ENCODE measurements around the gene NPM3.

The NPM3 gene

GRCh38 chr10:101777619-101778145, 5.6 kb downstream of the NPM3 start:
- Histone ChIP-seq H3K9me3 (no peaks in the 10 kb centered on the region), H3K4me3 (ENCODE audit: low read depth, low read length) (no peak overlapping the region), H3K36me3 (no peaks in the 10 kb centered on the region; the same call in 1 of the 2 replicates), H3K27me3 (peaks cover 26% of the 10 kb centered on the region), H3K4me1 (peaks cover 4% of the 10 kb centered on the region)
- TF ChIP-seq CTCF (IDR thresholded peaks at IDR 0.05; ENCODE audit: low read depth, low read length), result no peak
- no peak for DNase-seq

- H3K4me3 ChIP-seq (ENCODE audit: low read depth, low read length), result no peak overlapping the region
- H3K27me3 ChIP-seq, result peaks cover 29% of the 10 kb centered on the region
- no peak for DNase-seq
- no peaks in the 10 kb centered on the region; the same call in 1 of the 2 replicates for H3K36me3 ChIP-seq
- H3K9me3 ChIP-seq, result no peaks in the 10 kb centered on the region
- no peak for TF ChIP-seq CTCF (IDR thresholded peaks at IDR 0.05; ENCODE audit: low read depth, low read length)
- peaks cover 4% of the 10 kb centered on the region for H3K4me1 ChIP-seq
These were observed 7.0 kb downstream of the NPM3 start for GRCh38 chr10:101776161-101776817.

- H3K9me3 ChIP-seq, result no peaks in the 10 kb centered on the region
- no peak for TF ChIP-seq CTCF (IDR thresholded peaks at IDR 0.05; ENCODE audit: low read depth, low read length)
- H3K4me3 ChIP-seq (ENCODE audit: low read depth, low read length), result no peak within 1 kb of the TSS
- no peak for DNase-seq
- no peaks in the 10 kb centered on the region for H3K36me3 ChIP-seq
- H3K4me1 ChIP-seq, result no peaks in the 10 kb centered on the region
- H3K27me3 ChIP-seq, result peaks cover 29% of the 10 kb centered on the region
These were observed 7.7 kb downstream of the NPM3 start, which contains the start of gene FGF8 for GRCh38 chr10:101775273-101776160. FGF8 (minus strand) TSS chr10:101776114; CDS start chr10:101775900, 214 bp downstream.

GRCh38 chr10:101774589-101775272, 8.5 kb downstream of the NPM3 start:
- Histone ChIP-seq H3K36me3 (no peaks in the 10 kb centered on the region), H3K4me3 (ENCODE audit: low read depth, low read length) (no peak overlapping the region), H3K9me3 (no peaks in the 10 kb centered on the region), H3K27me3 (peaks cover 29% of the 10 kb centered on the region), H3K4me1 (no peaks in the 10 kb centered on the region)
- no peak for DNase-seq
- TF ChIP-seq CTCF (IDR thresholded peaks at IDR 0.05; ENCODE audit: low read depth, low read length), result no peak

- no peak for DNase-seq
- no peaks in the 10 kb centered on the region for H3K9me3 ChIP-seq
- H3K4me3 ChIP-seq (ENCODE audit: low read depth, low read length), result no peak overlapping the region
- no peaks in the 10 kb centered on the region for H3K4me1 ChIP-seq
- H3K27me3 ChIP-seq, result peaks cover 29% of the 10 kb centered on the region
- no peak for TF ChIP-seq CTCF (IDR thresholded peaks at IDR 0.05; ENCODE audit: low read depth, low read length)
- no peaks in the 10 kb centered on the region for H3K36me3 ChIP-seq
These were observed 9.2 kb downstream of the NPM3 start for GRCh38 chr10:101773923-101774588.

All from BE2C (cell line).